Fibroblast of the aortic adventitia (primary cell): ENCODE data around the gene MAPK14. TPM values are rescaled to one million over a fixed set of nuclear protein-coding genes. Genes with fewer than 3 reads are reported as not detected.
A peak's percentile ranks its signal among the peaks of the same experiment; 100 is the strongest.

Experiments used
- DNase-seq: peaks from one replicate; pipeline ENCODE4 v3.0.0-alpha.2; 2010; ENCODE audit warnings: low read depth
- H3K4me3 ChIP-seq: 2 replicates; pipeline ENCODE4 v1.5.1; 2011; ENCODE audit warnings: low read depth, mild to moderate bottlenecking, control low read depth, low read length, moderate library complexity
- total RNA-seq: library from RNA; depleted of rRNA; stranded (reverse); fragments of >200 nt; gene quantifications from 2 replicates; pipeline ENCODE4 v1.2.3, GENCODE V29; 2012; ENCODE audit warnings: low replicate concordance
- TF ChIP-seq, protein P1 (sequence below): IDR thresholded peaks from 2 replicates; pipeline ENCODE4 v1.5.1; 2011; ENCODE audit warnings: mild to moderate bottlenecking, low read length, control low read depth, inconsistent platforms; ENCODE audit not compliant: insufficient read depth

Gene MAPK14
- total RNA-seq, 1 donor, result 72.5 TPM

- TF ChIP-seq, protein P1, sequence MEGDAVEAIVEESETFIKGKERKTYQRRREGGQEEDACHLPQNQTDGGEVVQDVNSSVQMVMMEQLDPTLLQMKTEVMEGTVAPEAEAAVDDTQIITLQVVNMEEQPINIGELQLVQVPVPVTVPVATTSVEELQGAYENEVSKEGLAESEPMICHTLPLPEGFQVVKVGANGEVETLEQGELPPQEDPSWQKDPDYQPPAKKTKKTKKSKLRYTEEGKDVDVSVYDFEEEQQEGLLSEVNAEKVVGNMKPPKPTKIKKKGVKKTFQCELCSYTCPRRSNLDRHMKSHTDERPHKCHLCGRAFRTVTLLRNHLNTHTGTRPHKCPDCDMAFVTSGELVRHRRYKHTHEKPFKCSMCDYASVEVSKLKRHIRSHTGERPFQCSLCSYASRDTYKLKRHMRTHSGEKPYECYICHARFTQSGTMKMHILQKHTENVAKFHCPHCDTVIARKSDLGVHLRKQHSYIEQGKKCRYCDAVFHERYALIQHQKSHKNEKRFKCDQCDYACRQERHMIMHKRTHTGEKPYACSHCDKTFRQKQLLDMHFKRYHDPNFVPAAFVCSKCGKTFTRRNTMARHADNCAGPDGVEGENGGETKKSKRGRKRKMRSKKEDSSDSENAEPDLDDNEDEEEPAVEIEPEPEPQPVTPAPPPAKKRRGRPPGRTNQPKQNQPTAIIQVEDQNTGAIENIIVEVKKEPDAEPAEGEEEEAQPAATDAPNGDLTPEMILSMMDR, result no peak
- H3K4me3 ChIP-seq, result no peak overlapping the region
- no peak for DNase-seq
These were observed 83.9 kb downstream of the MAPK14 start for GRCh38 chr6:36111526-36111925.

DNA sequence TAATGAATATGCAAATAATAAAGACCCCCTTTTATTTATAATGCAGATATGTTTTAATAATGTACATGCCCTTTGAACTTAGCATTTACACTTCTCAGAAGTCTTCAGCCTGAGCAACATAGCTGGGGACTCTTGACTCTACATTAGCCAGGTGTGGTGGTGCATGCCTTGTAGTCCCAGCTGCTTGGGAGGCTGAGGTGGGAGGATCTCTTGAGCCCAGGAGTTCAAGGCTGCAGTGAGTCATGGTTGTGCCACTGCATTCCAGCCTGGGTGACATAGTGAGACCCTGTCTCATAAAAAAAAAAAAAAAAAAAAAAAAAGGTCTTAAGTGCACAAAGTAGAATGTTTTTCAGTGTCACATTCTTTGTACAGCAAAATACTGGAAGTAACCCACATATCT, 85.4 kb downstream of the MAPK14 start:
- no peak overlapping the region for H3K4me3 ChIP-seq
- TF ChIP-seq, protein P1, result no peak

DNA sequence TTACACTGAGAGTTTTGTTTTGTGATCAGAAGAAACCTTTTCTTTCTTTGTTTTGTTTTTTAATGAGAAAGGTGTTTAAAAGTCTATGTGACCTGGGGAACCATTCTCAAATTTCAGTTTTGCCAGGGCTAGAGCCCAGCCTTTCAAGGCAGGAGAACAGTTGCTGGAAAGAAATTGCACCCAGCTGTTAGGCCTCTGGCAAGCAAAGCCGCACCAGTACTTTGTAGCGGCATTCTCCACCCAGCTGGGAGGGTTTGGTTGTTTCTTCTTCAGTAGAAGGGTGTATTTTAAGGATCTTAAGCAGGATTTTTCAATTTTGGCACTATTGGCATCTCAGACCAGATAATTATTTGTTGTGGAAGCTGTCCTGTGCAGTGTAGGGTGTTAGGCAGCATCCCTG, 86.1 kb downstream of the MAPK14 start:
- DNase-seq, result peak; percentile 20
- TF ChIP-seq, protein P1, result no peak
- no peak overlapping the region for H3K4me3 ChIP-seq

More for the DNA sequence above, 85.4 kb downstream of the MAPK14 start:
- no peak for DNase-seq

DNA sequence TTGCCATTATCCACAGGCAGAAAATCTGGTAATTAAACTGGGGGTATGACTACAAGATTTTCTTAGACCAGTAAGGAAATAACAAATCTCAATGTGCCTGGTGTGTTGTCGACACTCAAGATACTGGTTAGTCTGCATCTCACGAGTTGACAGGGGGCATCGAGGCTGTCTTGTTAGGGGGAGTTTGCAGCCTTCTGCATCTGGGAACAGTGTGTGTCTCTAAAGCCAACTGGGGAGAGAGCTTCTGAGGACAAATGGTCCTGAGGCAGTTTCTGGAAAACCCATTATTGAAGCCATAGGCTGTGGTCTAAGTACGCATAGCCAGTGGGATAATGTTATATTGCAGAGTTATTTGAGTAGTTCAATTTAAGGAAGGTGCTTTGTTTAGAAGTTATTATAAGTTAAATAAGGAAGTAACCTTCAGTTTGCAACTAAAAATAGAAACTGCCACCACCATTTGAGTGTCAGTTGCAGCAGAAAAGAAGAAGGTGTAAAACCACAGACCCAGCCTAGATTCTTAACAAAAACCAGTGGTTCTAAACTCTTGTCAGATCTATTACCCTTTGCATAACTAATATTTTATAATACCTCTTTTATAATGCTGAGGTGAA, 87.3 kb downstream of the MAPK14 start:
- no peak overlapping the region for H3K4me3 ChIP-seq
- TF ChIP-seq, protein P1, result no peak
- DNase-seq, result no peak

GRCh38 chr6:36115412-36115811, 87.8 kb downstream of the MAPK14 start:
- TF ChIP-seq, protein P1, result no peak
- no peak for DNase-seq
- H3K4me3 ChIP-seq, result no peak overlapping the region

DNA sequence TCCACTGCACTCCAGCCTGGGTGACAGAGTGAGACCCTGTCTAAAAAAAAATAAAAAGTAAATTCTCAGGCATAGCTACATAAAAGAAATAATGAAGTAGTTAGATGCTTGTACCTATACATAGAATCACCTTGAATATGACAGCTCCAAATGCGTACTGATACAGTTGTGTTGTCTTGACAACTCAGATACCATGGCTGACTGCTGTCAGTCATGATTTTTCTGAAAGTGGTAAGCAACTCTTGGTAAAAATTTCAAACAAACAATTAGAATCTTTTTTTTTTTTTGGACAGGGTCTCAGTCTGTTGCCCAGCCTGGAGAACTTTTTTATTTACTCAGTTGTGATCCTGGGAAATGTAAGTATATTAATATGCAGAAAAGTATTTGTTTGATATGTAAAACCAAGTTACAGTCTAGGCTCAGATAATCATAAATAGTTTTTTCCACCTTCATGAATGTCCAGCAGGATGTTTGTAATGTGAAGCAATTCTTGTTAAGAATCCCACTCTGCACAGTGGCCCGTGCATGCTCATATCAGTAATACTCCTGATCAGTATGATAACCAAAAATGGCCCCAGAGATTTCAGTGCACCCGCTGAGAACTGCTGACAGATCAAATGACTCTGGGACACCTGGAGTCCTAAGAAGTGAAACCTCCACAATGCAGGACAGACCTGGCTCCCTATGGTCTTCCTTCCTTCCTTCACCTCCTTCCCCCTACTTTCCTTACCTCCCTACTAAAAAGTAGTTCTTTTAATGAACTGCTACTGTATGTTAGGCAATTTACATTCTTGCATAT, 88.7 kb downstream of the MAPK14 start:
- TF ChIP-seq, protein P1, result no peak
- no peak overlapping the region for H3K4me3 ChIP-seq
- DNase-seq, result no peak
